Activated gamma-delta T cell (primary cell): Measurements from ENCODE around the gene C1orf21.

Source experiments
- DNase-seq: peaks from one replicate; lab custom pipeline; 2025; lab: John Stamatoyannopoulos, UW

The C1orf21 gene

GRCh38 chr1:184485751-184486723, 99.2 kb downstream of the C1orf21 start:
- no peak for DNase-seq

- no peak for DNase-seq
Observed at GRCh38 chr1:184486761-184487445, 100.1 kb downstream of the C1orf21 start.

GRCh38 chr1:184487531-184488193, 100.8 kb downstream of the C1orf21 start:
- no peak for DNase-seq

- no peak for DNase-seq
Observed at GRCh38 chr1:184489908-184490307, 103.1 kb downstream of the C1orf21 start.

- DNase-seq: no peak
Observed at GRCh38 chr1:184492536-184492935, 105.7 kb downstream of the C1orf21 start.

GRCh38 chr1:184493987-184494388, 107.2 kb downstream of the C1orf21 start:
- DNase-seq: no peak

- no peak for DNase-seq
Observed at GRCh38 chr1:184494929-184495328, 108.1 kb downstream of the C1orf21 start.

GRCh38 chr1:184497959-184498723, 111.3 kb downstream of the C1orf21 start:
- no peak for DNase-seq

- DNase-seq: no peak
Observed at GRCh38 chr1:184499616-184500015, 112.8 kb downstream of the C1orf21 start.

GRCh38 chr1:184502161-184502560, 115.3 kb downstream of the C1orf21 start:
- DNase-seq: no peak

GRCh38 chr1:184503221-184503749, 116.5 kb downstream of the C1orf21 start:
- DNase-seq: no peak

GRCh38 chr1:184504040-184504954, 117.5 kb downstream of the C1orf21 start:
- DNase-seq: no peak

GRCh38 chr1:184504955-184505338, 118.1 kb downstream of the C1orf21 start:
- no peak for DNase-seq

- no peak for DNase-seq
Observed at GRCh38 chr1:184506481-184506880, 119.7 kb downstream of the C1orf21 start.

- no peak for DNase-seq
Observed at GRCh38 chr1:184507165-184507564, 120.3 kb downstream of the C1orf21 start.

GRCh38 chr1:184507604-184508280, 120.9 kb downstream of the C1orf21 start:
- DNase-seq: no peak

- no peak for DNase-seq
Observed at GRCh38 chr1:184509105-184509504, 122.3 kb downstream of the C1orf21 start.

- no peak for DNase-seq
Observed at GRCh38 chr1:184510110-184510509, 123.3 kb downstream of the C1orf21 start.

GRCh38 chr1:184512724-184513123, 125.9 kb downstream of the C1orf21 start:
- DNase-seq: no peak

GRCh38 chr1:184513421-184513820, 126.6 kb downstream of the C1orf21 start:
- DNase-seq: no peak
